Mucosa of gallbladder (tissue), 1 donor: Measurements from ENCODE around the gene LDHAL6B. TPM values are rescaled to one million over a fixed set of nuclear protein-coding genes. Genes with fewer than 3 reads are reported as not detected.
"Not testable (repeated sequence)": the region's sequence is repeated elsewhere in the genome, so short reads cannot be mapped to it uniquely, and the experiment has no call there.

Experiments used
- DNase-seq: peaks from one replicate; pipeline ENCODE4 v3.0.0-alpha.2; 2020; ENCODE audit warnings: low spot score
- total RNA-seq: library from RNA; stranded (reverse); gene quantifications from one replicate; pipeline ENCODE4 v1.2.1, GENCODE V29; 2021
- donor health status: DM: no; HTN: no; CAD: no.

The LDHAL6B gene
- total RNA-seq: not detected

DNA sequence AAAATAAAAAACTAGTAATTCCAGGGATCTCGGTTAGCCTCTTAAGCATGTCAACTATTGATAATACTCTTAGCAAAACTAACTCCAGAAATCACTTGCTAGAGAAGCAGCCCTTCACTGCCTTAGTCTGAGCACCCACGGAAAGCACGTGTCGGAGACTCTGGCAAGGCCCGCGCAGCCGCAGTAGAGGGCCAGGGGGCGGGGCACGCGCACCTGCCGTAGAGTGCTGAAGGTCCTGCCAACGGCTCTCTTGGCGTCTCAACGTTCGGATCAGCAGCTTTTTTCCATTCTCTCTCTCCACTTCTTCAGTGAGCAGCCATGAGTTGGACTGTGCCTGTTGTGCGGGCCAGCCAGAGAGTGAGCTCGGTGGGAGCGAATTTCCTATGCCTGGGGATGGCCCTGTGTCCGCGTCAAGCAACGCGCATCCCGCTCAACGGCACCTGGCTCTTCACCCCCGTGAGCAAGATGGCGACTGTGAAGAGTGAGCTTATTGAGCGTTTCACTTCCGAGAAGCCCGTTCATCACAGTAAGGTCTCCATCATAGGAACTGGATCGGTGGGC is at the start of gene LDHAL6B:
TSS of gene LDHAL6B (plus strand) at position 221 of the 561 bp plus-strand sequence. CDS start at position 319, 98 bp downstream.
- no peak for DNase-seq

DNA sequence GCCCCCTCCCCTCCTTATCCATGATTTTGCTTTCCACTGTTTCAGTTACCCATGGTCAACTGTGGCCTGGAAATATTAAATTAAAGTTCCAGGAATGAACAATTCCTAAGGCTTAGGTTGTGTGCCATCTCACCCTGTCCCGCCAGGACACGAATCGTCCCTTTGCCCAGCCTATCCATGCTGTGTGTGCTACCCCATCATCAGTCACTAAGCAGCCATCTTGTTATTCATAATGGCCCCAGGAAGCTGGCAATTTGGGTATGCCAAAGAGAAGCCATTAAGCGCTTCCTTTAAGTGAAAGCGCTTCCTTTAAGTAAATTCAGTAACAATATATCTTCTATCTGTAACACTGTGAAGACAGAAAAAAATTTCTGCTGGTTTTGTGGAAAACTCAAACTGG is 49.2 kb upstream of the LDHAL6B start:
- DNase-seq: no peak

DNA sequence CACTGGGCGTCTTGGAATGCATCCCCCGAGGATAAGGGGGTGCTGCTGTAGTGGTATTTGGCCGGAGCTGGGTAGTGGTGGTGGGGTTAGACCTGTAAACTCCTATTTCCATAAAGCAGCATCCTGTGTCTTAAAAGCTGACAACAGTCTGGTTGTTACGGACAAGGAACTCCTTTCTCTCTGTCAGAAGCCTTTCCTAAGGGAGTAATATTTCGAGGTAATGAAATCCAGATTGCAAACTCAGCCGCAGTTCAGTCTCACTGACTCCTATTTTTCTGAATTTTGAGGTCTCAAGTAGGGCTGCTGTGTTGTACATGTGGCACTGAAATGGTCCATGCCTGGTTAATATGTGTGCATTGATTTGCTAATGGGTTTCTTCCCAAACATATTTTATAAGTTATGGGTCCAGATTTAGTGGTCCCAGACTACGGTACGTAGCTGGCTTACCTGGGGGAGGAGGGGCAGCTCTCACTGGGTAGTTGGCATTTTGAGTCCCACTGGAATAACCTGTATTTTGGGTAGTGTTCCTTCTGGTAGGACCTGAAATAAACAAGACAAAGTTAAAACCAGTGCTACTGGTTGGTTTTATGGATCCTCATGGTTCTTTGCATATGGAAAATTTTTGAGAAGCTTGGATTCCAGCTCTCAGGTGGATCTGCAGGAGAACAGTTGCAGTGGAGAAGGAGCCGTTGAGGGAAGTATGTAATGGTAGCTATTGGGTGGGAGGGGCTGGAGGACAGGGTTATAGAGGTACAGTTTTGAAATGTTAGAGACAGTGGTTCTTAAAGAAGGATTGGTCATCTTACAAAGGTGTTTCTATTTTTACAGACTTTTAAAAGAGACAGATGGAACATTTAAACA is 48.6 kb upstream of the LDHAL6B start:
- DNase-seq: no peak

DNA sequence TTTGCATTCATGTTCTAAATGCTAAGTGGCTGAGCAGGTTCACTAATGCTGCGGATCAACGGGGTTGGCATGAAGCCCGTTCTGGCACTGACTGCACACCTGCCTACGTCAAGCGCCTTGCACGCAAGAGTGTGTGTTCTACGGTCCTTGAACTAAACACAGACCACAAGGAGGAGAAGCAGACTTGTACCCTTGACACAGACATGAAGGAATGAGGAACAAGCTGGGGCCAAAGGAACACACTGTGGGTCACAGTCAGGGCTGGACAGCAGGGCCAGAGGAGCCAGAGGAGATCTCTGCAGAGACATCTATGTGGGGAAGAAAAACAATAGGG is 48.0 kb upstream of the LDHAL6B start:
- no peak for DNase-seq

DNA sequence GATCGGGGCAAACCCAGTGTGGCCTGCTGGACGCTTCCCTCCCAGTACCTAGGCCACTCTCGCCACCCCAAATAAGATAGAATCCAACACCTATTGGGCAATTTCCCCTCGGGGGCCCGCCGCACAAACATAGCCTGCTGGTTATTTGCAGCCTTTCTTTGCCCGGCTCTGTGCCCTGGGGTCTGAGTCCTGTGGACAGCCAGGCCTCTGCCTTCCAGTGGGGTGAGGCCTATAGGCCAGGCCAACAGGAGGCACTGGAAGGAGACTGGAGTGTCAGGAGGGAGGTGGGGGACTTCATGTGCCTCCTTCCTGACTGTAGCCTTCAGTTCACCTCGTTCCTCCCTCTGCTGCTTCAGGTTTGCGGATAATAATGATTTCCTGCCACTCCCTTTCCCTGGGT is 47.4 kb upstream of the LDHAL6B start:
- no peak for DNase-seq

DNA sequence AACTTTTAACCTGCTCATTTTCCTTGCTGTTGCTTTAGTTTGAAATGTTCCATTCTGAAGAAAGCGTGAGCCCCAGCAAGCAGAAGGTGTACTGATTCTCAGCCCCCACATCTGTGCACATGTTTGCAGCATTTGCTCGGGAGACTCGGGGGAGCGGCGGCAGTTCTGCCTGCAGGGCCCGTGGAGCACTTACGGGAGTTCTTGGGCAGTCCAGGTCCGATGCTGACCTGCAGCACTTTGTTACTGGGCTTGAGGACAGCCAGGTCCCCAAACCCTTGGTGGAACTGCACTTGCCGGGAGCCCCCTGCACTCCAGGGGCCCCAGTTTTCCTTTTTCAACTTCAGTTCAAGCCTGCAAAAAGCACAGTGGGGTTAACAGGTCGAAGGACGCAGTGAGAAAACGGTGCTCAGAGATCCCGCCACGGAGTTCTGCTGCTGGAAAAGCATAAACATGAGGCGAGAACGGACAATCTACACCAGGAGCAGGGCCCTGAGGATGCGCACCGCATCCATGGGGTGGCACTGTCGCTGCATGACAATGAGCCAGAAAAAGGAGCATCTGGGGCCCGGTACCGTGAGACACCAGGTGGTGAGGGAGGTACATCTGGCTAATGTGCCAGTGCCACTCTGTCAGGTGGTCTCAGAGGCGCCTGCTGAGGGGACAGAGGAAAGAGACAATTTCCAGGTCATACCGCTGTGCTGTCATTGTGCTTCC is 45.6 kb upstream of the LDHAL6B start:
- no peak for DNase-seq

DNA sequence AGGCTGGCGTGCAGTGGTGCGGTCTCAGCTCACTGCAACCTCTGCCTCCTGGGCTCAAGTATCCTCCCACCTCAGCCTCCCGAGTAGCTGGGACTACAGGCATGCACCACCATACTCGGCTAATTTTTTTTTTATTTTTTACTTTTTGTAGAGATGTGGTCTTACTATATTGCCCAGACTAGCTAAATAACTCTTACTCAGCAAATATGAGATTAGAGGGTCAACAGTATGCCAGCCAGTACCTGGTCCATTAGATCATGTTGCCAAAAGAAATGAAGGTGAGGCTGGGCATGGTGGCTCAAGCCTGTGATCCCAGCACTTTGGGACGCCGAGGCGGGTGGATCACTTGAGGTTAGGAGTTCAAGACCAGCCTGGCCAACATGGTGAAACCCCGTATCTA is 44.6 kb upstream of the LDHAL6B start:
- not testable (repeated sequence) for DNase-seq

DNA sequence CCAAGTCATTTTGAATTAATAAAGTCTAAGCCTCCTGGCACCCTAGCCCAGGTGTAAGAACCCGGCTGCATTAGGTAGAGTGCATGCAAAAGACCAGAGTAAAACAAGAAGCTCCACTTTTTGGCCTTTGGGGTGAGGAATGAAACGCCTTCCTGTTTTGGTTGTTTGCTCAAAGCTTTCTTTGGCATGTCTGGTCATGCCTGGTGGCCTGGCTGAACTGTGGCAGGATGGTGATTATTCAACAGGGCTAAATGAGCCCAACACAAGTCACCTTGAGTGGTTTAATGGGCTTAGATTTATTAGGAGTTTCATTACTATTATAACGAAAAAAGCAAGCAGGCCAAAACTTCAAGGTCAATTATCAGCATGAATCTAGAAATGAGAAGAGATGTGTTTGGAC is 40.9 kb upstream of the LDHAL6B start:
- no peak for DNase-seq

DNA sequence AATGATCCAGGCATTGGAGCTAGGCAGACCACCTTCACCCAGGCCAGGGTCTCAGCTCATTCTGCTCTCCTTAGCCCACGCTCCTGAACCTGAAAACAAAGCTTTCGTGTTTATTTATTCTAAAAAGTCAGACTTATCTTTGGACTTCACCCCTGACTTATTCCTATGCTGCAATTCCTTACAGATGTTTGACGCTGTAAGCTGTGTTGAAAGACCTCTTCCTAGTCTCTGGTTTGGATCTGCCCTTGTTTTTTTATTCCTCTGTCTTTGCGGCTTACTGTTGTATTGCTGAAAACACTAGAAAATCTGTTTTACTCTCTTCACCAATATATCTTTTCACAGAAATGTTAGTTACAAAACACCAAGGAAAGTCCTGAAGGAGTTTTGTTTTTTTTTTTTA is 40.5 kb upstream of the LDHAL6B start:
- no peak for DNase-seq

DNA sequence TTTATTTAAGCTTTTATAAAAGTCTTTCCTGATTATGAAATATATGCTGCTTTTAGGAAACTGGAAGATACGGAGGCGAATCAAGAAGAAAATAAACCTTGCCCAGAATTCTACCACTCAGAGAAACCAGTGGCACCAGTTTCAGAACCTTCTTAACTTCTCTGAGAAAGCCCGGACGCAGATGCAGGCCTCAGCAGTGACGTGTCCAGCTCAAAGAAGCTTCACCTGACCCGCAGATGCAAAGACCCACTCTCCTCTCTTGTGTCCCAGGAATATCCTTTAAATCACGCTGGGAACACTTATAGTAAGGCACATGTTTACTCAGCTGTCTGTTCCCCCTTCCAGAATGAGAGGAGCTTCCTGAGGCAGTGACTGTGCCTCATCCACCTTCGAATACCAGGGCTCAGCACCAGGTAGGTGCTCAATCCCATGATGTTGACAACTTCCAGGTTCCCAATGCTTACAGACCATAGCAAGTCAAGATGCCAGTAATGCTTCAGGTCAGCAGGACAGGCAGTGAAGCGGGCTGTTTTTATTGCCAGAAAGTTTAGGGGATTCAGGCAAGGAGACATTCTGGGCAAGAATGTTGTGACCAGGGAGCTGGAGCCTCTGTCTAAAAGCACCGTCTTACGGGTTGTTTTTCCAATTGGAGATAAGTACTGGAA is 39.9 kb upstream of the LDHAL6B start:
- DNase-seq: no peak

DNA sequence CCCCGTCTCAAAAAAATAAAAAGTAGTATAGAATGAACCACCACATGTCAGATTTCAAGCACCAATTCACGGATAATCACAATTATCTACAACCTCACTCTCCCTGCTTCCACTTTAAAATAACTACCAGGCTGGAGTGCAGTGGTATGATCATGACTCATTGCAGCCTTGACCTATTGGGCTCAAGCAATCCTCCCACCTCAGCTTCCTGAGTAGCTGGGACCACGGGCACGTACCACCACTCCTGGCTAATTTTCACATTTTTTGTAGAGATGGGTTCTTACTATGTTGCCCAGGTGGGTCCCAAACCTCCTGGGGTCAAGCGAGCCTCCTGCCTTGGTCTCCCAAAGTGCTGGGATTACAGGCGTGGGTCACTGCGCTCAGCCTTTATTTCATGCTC is 38.1 kb upstream of the LDHAL6B start:
- DNase-seq: no peak

DNA sequence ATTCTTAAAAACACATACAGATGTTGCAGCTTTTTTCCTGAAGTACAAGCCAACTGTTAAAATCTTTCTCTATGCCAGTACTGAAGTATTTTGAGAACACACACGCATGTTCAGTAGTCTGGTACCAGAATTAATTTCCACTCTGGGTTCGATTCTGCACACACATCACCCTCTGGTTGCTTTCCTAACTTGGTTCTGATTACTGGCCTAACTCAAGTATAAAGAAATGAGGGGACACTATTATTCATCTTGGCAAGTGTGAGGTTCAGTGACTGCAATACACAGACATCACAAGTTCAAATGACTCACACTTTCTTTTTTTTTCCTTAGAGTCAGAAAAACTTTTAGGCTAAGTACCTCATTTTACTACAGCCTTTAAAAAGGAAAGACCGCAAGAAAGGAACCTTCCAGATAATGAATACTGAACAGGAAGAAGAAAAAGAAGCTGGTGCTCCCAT is 37.4 kb upstream of the LDHAL6B start:
- DNase-seq: no peak

DNA sequence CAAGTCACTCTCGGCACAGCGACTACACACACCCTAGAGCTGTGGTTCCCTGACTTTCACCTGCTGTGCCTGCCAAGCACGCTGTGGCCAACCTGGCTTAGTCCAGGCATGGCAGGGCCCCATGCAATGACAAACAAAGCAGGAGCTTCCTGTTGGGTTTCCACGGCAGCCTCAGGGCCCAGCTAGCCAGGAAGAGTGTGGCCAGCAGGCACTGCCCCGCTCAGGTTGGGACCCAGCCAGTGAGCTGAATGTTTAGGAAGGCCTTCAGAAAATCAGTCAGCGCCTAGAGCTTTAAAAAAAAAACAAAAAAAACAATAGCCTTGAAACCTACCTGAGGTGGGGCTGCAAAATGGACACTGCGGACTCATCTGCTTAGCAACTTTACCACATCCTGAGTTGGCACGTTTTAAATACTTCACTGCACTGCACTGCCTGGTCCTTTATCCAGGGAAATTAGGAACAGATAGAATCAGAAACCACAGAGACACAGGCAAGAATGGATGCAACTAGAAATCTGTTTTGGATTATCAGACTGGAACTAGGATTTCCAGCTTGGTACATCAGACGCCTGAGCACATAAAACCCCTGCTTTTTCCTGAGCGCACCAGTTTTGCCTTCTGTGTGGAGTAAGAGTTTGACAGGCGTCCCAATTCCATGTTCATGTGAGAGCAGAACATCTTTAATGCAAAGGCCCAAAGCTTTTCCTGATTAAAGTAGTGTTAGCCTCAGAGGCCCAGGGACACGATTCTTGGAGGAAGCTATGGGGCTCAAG is 36.2 kb upstream of the LDHAL6B start:
- DNase-seq: peak; percentile 65

DNA sequence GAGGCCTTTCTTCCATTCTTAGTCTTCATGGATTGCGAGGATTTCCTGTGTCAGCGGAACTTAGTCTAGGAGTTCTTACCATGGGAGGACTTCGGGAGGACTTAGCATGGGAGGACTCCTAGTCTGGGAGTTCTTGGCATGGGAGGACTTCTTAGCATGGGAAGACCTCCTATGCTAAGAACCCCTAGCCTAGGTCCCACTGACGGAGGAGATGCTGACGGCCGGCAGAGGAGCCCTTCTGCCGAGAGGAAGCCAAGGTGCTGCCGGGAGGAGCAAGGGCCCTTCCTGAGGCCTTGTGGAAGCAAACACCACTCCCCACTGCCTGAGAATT is 35.6 kb upstream of the LDHAL6B start:
- DNase-seq: no peak

DNA sequence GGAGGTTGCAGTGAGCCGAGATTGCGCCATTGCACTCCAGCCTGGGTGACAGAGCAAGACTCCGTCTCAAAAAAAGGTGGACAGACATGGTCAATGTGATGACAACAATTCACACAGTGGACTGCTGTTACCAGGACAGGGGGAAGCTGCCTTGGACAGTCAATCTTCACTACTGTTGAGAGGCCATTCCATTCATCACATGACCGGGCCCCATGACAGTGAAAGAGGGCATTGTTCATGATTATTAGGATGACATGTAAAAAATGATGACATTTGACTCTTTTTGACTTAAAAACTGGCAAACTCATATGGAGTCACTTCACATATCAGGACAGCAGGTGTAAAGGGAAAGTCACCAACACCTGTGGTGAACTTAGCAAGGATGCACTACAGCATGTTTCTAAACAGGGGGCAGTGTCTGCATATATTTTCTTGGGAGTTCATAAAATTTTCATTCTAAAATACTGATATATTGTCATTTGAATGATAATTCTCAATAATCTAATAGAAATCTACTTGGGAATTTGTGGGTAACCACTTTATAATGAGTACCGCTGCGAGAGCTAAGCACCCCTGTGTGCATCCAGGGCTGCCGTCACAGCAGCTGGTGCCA is 34.2 kb upstream of the LDHAL6B start:
- no peak for DNase-seq

DNA sequence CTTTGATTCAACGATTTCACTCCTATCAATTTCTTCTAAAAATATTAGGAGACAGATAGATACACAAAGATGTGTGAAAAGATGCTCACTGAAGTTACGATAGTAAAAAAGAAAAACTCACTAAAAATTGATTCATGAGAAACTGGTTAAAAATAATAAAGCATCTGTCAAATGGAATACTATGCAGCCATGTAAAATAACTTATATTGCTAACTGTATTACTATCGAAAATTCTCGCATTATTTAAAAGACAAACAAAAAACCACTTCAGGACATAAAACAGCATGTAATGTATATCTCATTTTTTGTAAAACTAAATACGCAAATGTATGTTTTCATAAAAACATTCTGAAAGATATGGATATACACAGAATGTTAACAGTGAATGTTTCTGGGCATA is 33.4 kb upstream of the LDHAL6B start:
- DNase-seq: no peak

DNA sequence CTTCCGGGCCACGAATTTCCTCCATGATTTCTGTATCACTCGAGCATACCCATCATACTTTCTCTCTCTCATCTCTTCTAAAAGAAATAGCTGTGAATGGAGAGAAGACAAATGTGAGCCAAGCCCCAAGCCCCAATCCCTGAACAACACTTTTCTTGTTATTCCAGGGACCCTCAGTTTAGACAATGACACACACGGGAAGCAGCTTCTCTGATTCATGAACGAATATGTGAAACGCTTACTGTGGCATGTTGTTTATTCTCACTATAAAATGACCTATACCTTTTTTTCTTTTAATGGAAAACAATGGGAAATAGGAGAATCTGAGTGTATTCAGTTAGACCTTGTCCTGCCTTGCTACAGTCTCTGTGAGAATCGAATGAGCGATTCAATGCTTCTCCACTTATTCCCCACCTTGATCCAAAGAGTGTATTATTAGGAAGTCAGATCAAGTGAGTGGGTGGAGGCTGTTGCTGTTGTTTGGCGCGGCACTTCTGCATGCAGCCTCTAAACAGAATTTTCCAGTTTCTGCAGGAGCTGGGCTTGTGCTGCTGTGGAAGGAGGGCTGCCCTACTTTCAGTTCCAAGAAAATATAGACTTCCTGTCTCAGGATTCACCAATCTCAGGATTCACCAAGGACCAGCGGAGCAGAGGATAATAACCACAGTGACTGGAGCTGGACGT is 32.4 kb upstream of the LDHAL6B start:
- no peak for DNase-seq

DNA sequence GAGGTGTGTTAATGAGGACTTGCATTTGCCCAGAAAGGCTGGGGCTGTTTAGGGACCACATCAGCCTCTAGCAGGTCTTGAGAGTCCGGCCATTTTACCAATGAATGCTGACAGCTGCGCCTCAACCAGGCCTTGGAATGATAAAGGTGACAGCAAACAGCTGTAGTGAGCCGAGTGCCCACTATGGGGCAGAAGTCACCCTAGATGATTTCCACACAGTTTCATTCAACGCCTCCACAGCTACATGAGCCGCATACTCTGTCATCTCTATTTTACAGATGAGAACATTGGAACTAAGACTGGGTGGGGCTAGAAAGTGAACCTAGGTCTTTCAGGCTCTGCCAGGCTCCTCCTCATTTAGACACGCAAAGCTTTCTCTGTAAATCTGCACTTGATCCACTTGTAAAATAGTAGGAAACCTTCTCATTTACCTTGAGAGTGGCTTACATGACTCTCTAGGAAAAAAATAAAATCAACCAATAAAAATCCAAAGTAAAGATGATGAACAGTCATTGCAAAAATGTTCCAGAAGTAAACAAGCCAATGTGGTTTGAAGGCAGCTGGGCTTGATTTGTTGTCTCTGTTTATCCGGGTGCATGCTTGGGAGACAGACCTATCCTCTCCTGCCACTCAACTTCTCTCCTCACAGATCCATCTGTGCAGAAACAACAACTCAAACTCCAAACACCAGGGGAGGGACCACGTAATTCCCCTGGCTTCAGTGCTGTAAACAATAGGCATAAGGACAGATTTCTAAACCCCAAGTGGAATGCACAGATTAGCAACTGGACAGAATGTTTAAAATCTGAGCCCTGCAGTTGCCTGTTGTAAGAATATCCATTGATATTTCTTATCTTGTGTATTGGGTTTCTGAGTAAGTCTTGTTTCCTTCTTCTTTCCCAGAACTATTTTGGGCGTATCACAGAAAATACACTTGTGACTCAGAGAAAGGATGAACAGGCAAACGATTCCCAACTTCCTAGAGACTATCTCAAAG is 31.5 kb upstream of the LDHAL6B start:
- DNase-seq: peak; percentile 56

DNA sequence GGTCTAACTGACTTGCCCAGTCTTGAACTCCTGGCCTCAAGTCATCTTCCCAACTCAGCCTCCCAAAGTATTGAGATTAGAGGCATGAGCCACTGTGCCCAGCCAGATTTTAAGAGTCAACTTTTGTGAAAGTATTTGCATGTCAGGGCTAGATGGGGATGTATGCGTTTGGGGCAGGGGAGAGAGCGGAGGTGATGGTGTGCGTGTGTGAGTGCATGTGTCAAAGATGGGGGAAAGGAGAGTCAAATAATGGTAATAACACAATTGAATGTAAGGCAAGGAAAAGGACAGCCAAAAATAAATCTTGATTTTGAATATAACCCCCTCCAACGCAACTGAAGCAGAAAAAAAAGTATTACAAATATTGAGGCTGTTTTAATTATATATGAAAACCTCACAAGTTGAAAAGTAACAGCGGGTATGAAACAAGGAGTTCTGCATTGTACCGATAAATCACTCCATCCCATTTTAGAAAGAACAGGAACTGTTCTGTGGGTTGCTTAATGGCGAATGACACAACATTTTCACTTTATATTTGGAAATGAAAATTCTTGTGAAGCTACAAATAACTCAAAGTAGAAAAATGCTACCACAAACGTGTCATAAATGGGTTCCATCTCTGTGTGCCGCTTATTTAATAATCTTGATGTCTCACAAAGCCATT is 29.9 kb upstream of the LDHAL6B start:
- DNase-seq: no peak
